ENCODE results near the gene SHANK2.

DNA sequence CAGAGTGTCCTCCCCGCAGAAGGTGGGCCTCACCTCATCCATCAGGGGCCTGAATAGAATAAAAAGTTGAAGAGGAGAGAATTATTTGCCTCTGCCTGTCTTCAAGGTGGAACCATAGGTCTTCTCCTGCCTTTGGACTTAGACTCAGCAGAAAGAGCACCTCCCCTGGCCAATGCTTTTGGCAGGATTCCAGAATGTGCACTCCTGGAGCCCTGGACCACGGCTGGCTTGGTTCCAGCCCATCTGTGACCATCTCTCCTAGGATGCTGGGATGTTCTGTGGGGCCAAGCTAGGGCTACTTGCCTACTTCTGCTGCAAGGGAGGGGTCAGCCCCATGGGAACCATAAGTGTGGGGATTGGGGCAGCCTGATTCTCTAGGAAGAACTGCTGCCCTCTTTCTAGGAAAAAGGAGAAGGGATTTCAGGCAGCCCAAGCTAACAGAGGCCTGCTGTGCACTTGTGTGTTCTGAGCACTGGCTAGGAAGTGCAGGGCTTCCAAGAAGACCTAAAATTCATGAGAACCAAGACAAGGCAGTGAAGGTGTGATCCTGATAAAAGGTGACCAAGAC lies 32.2 kb upstream of the SHANK2 start:
- no peak for TF ChIP-seq CTCF (IDR thresholded peaks at IDR 0.05; ENCODE audit: low read length)
- TF ChIP-seq EZH2phosphoT487 (IDR thresholded peaks at IDR 0.05; ENCODE audit: low read length) = no peak

All from MM.1S (cell line).